Small intestine (tissue), 7 donors: ENCODE data around the gene HPSE2. TPM values are rescaled to one million over a fixed set of nuclear protein-coding genes. Genes with fewer than 3 reads are reported as not detected.

Experiments
- DNase-seq, 2 donors: peaks; one replicate each; pipeline versions ENCODE4 v3.0.0 to v3.0.0-alpha.2; 2013
- FAIRE-seq: peaks from 2 replicates; lab custom pipeline; 2012; peaks lifted over from hg19 to GRCh38; lab: Jason Lieb, UNC
- H3K27ac ChIP-seq, 3 donors: one replicate each; pipeline ENCODE4 v1.5.1; 2013; ENCODE audit warnings: low read length in 2 of 3, mild to moderate bottlenecking in 2 of 3, control low read depth in 1 of 3, inconsistent platforms in 1 of 3, low read depth in 1 of 3, moderate library complexity in 1 of 3
- H3K27me3 ChIP-seq, 3 donors: one replicate each; pipeline ENCODE4 v1.6.1; 2013; ENCODE audit warnings: low read length in 3 of 3, inconsistent platforms in 1 of 3; ENCODE audit not compliant: control insufficient read depth in 3 of 3, insufficient read depth in 3 of 3
- H3K36me3 ChIP-seq, 3 donors: one replicate each; pipeline ENCODE4 v1.6.1; 2013; ENCODE audit warnings: low read length in 3 of 3, inconsistent platforms in 1 of 3, low read depth in 1 of 3, mild to moderate bottlenecking in 1 of 3, moderate library complexity in 1 of 3; ENCODE audit not compliant: control insufficient read depth in 3 of 3, insufficient read depth in 2 of 3
- H3K4me1 ChIP-seq, 3 donors: one replicate each; pipeline ENCODE4 v1.6.1; 2013; ENCODE audit warnings: low read length in 2 of 3, inconsistent platforms in 1 of 3, low read depth in 1 of 3, mild to moderate bottlenecking in 1 of 3, moderate library complexity in 1 of 3; ENCODE audit not compliant: control insufficient read depth in 3 of 3, insufficient read depth in 2 of 3
- H3K4me3 ChIP-seq, 3 donors: one replicate each; pipeline ENCODE4 v1.5.1; 2013; ENCODE audit warnings: low read length in 3 of 3, control low read depth in 1 of 3, inconsistent platforms in 1 of 3, low read depth in 1 of 3, mild to moderate bottlenecking in 1 of 3, moderate library complexity in 1 of 3
- H3K9me3 ChIP-seq, 2 donors: one replicate each; pipeline ENCODE4 v1.6.1; 2013; ENCODE audit warnings: low read depth in 1 of 2, low read length in 1 of 2; ENCODE audit not compliant: control insufficient read depth in 2 of 2, insufficient read depth in 1 of 2
- WGBS, 3 donors: extraction: QIAGEN DNeasy Blood & Tissue Kit; methylation state at CpG; one replicate each; pipeline ENCODE4 v1.1.7; 2013; 5-methylcytosine and 5-hydroxymethylcytosine counted together
- polyA plus RNA-seq, 4 donors: library from polyadenylated mRNA; stranded (reverse) in 3 of 4; unstranded in 1 of 4; fragments of 200-250 nt in 3 of 4; fragments of 120-200 nt in 1 of 4; gene quantifications; one replicate each; pipeline versions ENCODE4 v1.2.1 to v1.2.3, GENCODE V29; 2013
- donor health status: healthy with polysubstance abuse.
- donor health status: control.
- donor health status: control.
- donor health status: Bipolar disorder and iron deficiency.
- donor health status: healthy.

HPSE2 gene
- polyA plus RNA-seq, 4 donors, result 0.22 to 9.4 (median 1.2) TPM

DNA sequence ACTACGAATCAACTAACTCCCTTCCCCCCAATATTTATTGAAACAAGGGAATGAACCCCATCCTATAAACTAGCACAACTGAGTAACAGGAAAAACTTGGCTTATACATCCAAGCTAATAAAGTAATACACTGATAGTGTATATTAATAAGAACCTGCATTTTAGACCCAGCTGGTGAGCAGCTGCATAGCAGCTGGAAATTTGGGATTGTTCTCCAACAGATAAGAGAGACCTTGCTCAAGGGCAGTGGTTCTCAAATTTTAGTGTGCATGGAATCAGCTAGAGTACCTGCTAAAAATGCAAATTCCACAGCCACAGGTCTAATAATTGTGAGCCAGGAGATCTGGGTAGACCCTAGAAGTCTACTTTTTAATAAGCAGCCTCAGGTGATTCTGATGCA lies 404.3 kb downstream of the HPSE2 start:
- 65 to 76% (median 69%) methylated on average over 1 of the region's 1 CpG for WGBS, 3 donors
- no peak for FAIRE-seq

DNA sequence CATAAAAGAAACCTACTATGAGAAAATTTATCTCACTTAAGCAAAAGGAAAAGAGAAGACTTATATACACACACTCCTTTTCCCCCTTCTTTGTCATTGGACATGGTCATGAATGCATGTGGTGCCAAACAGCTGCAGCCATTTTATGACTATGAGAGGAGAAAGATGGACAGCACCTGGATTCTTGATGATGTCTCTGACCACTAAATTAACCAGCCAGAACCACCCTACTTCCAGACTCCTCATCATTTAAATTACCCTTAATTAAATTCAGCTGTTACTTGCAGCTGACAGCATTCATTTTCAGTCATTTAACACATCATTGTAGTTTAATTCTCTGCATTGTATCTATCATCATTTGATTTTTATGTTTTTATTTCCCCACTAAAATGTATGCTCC lies 409.9 kb downstream of the HPSE2 start:
- FAIRE-seq, result no peak

More for the DNA sequence above, 404.3 kb downstream of the HPSE2 start:
- Histone ChIP-seq H3K4me1 (no peaks in the 10 kb centered on the region), H3K36me3 (no peaks in the 10 kb centered on the region), H3K27me3 (no peaks in the 10 kb centered on the region), H3K27ac (no peak overlapping the region), H3K4me3 (no peak overlapping the region), H3K9me3 (no peaks in the 10 kb centered on the region)
- no peak for DNase-seq

DNA sequence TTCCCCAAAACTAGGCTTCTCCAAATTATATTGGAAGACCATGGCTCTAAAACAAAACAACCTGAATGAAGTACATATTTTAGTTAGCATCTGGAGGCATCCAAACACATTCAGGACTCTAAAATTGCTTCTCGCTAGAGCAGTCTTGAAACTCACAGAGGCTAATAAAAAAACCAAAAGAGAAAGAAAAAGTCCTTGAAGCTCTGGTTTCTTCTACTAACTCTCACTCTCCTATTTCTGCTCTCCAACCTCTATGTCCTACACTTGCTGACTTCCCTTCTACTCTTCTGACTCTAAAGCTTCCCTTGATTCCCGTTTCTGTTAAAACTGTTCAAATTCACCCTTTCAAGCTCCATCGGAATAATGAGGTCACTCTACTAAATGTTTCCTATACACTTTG lies 418.3 kb downstream of the HPSE2 start:
- no peak for FAIRE-seq
- Histone ChIP-seq H3K36me3 (no peaks in the 10 kb centered on the region), H3K4me3 (no peak overlapping the region), H3K4me1 (no peaks in the 10 kb centered on the region), H3K27ac (no peak overlapping the region), H3K9me3 (no peaks in the 10 kb centered on the region), H3K27me3 (no peaks in the 10 kb centered on the region)
- DNase-seq, result no peak
- WGBS, 3 donors, result 76 to 85% (median 82%) methylated on average over 3 of the region's 3 CpGs

More for the DNA sequence above, 409.9 kb downstream of the HPSE2 start:
- H3K9me3 ChIP-seq, result no peaks in the 10 kb centered on the region
- no peak overlapping the region for H3K4me3 ChIP-seq
- no peak overlapping the region for H3K27ac ChIP-seq
- H3K27me3 ChIP-seq, result no peaks in the 10 kb centered on the region
- no peak for DNase-seq
- H3K36me3 ChIP-seq, result no peaks in the 10 kb centered on the region
- H3K4me1 ChIP-seq, result no peaks in the 10 kb centered on the region

DNA sequence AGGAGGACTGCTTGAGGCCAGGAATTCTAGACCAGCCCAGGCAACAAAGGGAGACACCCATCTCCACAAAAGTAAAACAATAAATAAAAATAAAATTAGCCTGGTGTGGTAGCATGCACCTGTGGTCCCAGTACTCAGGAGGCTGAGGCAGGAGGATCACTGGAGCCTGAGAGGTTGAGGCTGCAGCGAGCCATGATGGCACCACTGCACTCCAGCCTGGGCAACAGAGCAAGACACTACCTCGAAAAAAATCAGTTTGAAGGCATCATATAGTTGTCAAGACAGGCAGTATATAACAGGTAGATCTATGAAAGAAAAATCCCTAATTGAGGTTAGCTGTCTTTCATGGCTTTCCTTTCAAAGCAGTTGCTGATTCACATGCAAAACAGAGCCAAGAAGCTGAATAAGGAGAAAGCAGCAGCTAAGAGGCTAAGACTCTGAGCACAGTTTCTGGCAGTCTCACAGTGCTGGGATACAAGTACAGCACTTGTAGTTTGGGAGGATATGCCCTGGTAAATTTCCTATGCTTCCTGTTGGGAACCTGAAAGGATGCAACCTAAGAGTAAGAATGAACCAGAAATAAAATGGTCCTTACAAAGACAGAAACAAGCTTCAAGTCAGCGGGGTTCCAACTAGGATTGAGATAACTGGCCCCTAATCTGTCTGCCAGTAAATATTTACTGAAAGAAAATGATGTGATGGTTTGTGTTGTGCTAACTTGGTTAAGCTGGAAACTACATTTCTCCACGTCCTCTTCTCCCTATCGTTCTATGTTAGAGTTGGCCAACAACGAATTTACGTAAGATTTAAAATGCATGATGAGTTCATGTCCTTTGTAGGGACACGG lies 420.4 kb downstream of the HPSE2 start:
- DNase-seq (peak in 1 of 2 donors; percentile 3), FAIRE-seq (no peak)
- Histone ChIP-seq H3K9me3 (no peaks in the 10 kb centered on the region), H3K36me3 (no peaks in the 10 kb centered on the region), H3K4me1 (no peaks in the 10 kb centered on the region), H3K27me3 (no peaks in the 10 kb centered on the region), H3K27ac (peak overlapping the region in 2 of 3 donors; percentile 11 to 45), H3K4me3 (no peak overlapping the region)
- WGBS, 3 donors, result 47 to 51% (median 51%) methylated on average over 8 of the region's 8 CpGs

DNA sequence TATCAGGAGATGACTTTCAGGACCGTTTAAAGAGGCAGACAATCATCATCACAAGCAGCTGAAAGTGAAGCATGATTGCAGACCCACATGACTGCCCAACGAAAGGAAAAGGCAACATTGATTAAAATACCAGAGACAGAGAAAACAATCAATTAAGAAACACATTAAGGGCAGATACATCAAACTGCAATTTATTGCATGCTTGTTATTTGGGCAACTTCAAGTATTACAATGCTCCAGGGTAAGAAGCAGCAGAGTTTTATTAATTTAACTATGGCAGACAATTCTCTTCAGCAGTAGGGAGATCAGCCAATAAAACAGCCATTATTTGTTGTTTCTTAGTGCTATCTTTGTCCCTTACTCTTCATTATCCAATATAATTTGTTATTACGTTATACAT lies 421.2 kb downstream of the HPSE2 start:
- Histone ChIP-seq H3K9me3 (no peaks in the 10 kb centered on the region), H3K27ac (no peak overlapping the region), H3K27me3 (no peaks in the 10 kb centered on the region), H3K36me3 (no peaks in the 10 kb centered on the region), H3K4me3 (no peak overlapping the region), H3K4me1 (no peaks in the 10 kb centered on the region)
- 31 to 67% (median 33%) methylated on average over 3 of the region's 3 CpGs for WGBS, 3 donors
- FAIRE-seq (no peak), DNase-seq (no peak)

DNA sequence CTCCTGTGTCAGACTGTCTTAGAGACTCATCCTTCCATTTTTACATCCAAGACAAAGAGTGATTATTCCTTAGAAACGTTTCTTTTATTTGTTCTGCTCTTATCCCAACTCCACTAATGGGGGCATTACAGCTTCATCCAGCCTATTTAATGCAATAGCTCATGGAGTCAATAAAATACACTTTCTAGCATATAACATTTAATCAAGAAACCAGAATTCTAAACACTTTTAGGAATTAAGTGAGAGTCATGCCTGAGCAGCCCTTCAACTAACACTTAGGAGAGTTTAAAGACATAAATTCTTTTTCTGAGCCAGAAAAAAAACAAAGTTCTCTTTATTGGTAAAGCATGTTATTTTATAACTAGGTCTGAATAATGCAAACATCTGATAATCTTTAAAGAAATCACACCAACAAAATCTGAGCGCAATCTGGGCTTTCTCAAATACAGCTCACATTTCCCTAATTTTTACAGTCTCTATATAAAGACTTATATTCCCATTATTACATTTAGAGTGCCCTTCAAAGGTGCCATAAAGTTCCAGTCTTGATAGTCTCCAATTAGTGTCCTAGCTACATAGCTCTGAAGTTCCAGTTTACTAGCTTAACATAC lies 427.3 kb downstream of the HPSE2 start:
- FAIRE-seq, result no peak
- no peaks in the 10 kb centered on the region for H3K36me3 ChIP-seq
- no peak overlapping the region for H3K27ac ChIP-seq
- H3K9me3 ChIP-seq, result no peaks in the 10 kb centered on the region
- 13 to 38% (median 24%) methylated on average over 2 of the region's 2 CpGs for whole genome bisulfite sequencing, 3 donors
- no peaks in the 10 kb centered on the region for H3K27me3 ChIP-seq
- no peak for DNase-seq
- H3K4me1 ChIP-seq, result no peaks in the 10 kb centered on the region
- no peak overlapping the region for H3K4me3 ChIP-seq

DNA sequence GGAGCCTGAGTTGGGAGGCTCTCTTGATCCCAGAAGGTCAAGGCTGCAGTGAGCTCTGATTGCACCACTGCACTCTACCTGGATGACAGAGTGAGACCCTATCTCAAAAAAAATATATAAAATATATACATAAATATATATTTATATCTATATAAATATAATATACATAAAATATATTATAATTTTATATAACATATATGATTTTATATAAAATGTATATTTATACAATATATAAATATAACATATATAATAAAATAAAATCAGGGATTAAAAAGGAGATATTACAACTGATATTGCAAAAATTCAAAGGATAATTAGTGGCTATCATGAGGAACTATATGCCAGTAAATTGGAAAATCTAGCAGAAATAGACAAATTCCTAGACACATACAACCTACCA lies 435.4 kb downstream of the HPSE2 start:
- Histone ChIP-seq H3K4me1 (no peaks in the 10 kb centered on the region), H3K9me3 (peaks cover 0 to 2% of the 10 kb centered on the region in 2 donors), H3K27ac (no peak overlapping the region), H3K4me3 (no peak overlapping the region), H3K27me3 (no peaks in the 10 kb centered on the region), H3K36me3 (no peaks in the 10 kb centered on the region)
- DNase-seq, result no peak
- FAIRE-seq, result no peak

DNA sequence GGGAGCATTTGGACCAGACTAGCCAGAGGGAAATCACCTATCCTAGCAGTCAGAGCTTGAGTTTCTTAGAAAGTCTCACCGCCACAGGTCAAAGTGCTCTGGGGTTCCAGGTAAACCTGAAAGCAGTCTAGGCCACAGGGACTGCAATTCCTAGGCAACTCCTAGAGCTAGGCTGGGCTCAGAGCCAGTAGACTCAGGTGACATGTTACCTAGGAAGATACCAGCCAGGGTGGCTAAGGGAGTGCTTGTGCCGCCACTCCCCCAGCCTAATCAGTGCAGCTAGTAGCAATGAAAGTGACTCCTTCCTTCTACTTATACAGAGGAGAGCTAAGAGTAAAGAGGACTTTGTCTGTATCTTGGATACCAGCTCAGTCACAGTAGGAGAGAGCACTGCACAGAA lies 440.2 kb downstream of the HPSE2 start:
- H3K4me1 ChIP-seq, result no peaks in the 10 kb centered on the region
- FAIRE-seq (no peak), DNase-seq (peak; percentile 70 to 73)
- 11 to 67% (median 40%) methylated on average over 2 of the region's 2 CpGs for WGBS, 3 donors
- peaks cover 0 to 2% of the 10 kb centered on the region in 2 donors for H3K9me3 ChIP-seq
- H3K4me3 ChIP-seq, result no peak overlapping the region
- H3K27me3 ChIP-seq, result no peaks in the 10 kb centered on the region
- H3K27ac ChIP-seq, result peak overlapping the region in 1 of 3 donors; percentile 25
- H3K36me3 ChIP-seq, result no peaks in the 10 kb centered on the region
